Femur (tissue), 1 donor: Measurements from ENCODE around the gene SLC26A2.
"Not testable (repeated sequence)": the region's sequence is repeated elsewhere in the genome, so short reads cannot be mapped to it uniquely, and the experiment has no call there.

Experiments used
- DNase-seq: peaks from one replicate; pipeline ENCODE4 v3.0.0-alpha.2; 2017

SLC26A2 gene

GRCh38 chr5:150006318-150006717 is 45.8 kb downstream of the SLC26A2 start:
- DNase-seq: no peak

DNA sequence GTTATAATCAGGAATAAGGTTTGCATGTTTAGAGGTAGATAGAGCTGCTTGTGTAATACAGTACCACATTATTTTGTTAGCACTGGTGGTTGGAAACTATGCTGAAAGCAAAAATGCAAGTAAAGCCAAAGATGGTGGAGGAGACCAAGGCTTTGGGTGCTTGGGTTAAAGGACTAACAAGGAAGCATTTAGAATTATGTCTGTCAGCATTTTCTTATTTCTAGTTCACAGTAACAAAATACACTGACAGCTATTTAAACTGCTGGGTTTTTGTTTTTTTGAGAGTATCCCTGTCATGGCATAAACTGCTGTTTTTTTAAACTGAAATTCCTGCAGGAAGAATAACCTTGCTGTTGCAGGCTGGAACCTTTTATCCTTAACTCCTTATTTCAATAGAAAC is 46.5 kb downstream of the SLC26A2 start:
- no peak for DNase-seq

GRCh38 chr5:150009671-150010387 is 49.3 kb downstream of the SLC26A2 start:
- no peak for DNase-seq

DNA sequence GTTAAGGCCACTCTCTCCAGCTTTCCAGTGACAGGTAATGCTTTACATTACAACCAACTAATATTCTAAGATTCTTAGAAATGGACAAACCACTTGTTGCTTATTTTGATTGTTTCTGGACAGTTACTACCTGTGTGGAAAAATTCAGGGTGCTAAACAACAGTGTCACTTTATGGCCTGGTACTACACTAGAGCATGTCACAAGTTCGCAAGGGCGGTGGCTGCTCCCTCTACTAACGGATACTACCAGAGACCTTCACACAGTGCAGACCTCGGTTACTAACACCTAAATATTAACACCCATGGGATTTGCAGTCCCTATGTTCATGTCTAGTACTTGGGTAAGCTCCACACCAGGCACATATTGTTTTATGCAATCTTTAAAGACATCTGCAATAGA is 53.4 kb downstream of the SLC26A2 start:
- DNase-seq: no peak

- DNase-seq: no peak
These were observed 53.9 kb downstream of the SLC26A2 start for GRCh38 chr5:150014456-150014855.

DNA sequence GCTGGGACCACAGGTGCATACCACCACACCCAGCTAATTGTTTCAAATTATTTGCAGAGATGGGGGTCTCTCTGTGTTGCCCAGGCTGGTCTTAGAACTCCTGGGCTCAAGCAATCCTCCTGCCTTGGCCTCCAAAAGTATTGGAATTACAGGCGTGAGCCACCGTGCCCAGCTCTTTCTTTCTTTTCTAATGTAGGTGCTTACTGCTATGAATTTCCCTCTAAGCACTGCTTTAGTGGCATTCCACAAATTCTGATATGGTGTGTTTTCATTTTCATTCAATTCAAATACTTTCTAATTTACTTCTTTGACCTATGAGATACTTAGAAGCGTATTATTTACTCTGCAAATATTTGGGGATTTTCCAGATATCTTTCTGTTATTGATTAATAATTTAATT is 54.9 kb downstream of the SLC26A2 start:
- DNase-seq: no peak

- DNase-seq: no peak
These were observed 56.0 kb downstream of the SLC26A2 start for GRCh38 chr5:150016537-150016936.

- no peak for DNase-seq
These were observed 56.9 kb downstream of the SLC26A2 start for GRCh38 chr5:150017226-150018005.

- DNase-seq: no peak
These were observed 59.7 kb downstream of the SLC26A2 start for GRCh38 chr5:150020249-150020648.

- no peak for DNase-seq
These were observed 61.1 kb downstream of the SLC26A2 start for GRCh38 chr5:150021491-150022157.

DNA sequence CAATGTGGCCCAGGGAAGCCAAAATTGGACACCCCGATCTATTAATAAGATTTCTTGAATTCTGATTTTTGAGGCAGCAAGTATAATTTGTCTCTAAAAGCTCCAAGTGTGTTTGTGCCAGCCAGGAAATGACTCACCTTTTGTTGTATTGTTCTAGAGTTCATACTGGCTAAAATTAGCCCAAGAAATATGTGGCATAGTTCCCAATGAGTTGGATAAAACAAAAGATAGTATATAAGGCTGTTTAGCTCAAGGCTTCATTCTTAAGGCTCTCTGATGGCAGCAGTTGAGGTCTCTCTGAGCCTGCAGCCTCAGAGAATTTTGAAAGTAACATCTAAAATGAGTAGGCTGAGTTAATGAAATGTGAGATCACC is 61.6 kb downstream of the SLC26A2 start:
- no peak for DNase-seq

- DNase-seq: no peak
These were observed 62.1 kb downstream of the SLC26A2 start for GRCh38 chr5:150022681-150023080.

- DNase-seq: no peak
These were observed 62.6 kb downstream of the SLC26A2 start for GRCh38 chr5:150023136-150023535.

DNA sequence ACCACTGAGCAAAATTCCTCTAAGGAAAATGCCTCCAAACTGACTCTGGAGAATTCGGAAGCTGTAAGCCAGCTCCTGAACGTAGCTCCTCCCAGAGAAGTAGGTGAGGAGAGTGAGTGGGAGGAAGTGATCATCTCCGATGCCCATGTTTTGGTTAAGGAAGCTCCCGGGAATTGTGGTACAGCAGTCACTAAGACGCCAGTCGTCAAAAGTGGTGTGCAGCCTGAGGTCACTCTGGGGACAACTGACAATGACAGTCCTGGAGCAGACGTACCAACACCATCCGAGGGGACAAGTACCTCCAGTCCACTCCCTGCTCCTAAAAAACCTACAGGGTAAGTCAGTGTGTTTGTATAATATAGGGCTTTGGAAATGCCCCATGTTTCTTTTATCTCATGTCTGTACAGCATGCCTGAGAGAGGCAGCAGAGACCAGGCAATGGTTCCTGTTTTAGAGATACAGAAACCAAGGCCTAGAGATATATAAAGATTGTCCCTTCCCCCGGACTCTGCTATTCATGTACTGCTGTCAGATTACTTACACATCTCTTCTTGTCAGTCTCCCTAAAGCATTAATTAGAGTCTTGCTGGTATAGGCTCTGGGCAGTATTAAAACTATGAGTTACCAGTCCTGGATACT is 63.9 kb downstream of the SLC26A2 start:
- no peak for DNase-seq

DNA sequence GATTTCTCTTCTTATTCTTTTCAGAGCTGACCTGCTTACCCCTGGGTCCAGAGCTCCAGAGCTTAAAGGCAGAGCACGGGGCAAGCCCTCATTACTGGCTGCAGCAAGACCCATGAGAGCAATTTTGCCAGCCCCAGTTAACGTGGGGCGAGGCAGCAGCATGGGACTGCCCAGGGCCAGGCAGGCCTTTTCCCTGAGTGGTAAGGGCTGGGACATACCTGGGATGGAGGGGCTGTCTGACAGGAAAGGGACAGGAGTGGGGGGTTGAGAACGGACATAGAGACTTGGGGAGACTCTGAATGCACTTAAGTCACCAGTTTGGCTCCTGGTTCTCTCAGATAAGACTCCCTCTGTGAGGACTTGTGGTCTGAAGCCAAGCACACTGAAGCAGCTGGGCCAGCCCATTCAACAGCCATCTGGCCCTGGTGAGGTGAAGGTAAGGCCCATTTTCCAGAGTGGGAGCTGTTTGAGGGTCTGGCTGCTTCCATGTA is 66.2 kb downstream of the SLC26A2 start:
- no peak for DNase-seq

GRCh38 chr5:150028047-150028446 is 67.5 kb downstream of the SLC26A2 start:
- DNase-seq: not testable (repeated sequence)

DNA sequence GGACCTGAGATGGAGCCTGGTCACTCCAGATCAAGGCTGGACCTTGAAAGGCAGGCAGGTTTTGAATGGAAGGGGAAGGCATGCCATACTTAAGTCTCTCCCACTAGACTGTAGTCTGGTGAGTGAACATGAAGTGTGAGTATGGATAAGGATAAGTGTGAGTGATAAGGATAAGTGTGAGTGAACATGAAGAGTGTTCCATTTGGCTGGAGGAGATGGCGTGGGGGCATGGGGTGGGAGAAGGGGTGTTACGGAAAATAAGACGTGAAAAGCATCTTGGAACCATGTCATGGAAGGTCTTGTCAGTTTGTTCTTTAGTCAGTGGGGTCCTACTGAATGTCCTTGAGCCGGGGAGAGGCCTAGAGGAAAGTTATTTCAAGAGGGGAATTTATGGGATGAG is 72.8 kb downstream of the SLC26A2 start:
- DNase-seq: no peak

DNA sequence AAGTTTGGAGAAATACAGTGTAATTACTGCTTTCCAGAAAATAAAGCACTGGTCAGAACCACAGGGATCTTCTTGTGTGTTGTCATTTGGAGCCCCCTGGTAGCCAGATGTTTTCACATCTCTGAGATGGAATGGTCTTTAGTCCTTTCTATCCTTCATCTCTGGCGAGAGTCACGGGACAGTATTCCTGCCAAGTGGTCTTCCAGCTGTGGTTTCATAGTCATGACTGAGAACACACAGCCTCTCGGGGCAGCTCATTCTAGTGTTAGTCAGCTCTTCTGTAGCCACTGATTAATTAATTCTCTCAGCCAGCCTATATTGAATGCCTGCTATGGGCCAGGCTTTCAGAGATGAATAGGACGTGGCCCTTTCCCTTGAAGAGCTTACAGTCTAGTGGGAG is 74.1 kb downstream of the SLC26A2 start:
- peak; percentile 60 for DNase-seq

DNA sequence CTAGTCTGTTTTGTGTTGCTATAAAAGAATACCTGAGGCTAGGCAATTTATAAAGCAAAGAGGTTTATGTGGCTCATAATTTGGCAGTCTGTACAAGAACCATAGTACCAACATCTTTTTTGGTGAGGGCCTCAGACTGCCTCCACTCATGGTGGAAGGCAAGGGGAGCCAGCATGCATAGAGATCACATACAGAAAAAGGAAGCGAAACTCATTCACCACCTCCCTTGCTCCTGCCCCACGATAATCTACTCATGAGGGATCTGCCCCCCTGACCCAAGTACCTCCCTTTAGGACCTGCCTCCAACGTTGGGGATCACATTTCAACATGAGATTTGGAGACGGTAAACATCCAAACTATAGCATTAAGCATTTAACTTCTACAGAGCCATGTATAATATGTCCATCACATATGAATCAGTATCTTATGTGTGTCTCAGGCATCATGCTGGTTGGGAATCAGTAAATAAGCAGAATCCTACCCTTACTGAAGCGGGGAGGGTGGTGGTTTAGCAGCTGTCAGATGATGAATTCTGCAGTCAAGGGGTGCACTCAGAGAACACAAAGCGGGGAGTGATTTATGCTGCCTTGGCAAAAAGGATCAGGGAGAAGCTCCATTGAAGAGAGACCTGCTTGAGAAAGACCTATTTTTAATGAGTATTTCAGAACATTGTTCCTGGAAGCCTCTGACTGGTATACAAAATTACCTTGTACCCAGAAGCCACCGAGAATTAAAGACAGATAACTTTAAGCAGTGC is 74.8 kb downstream of the SLC26A2 start:
- no peak for DNase-seq

DNA sequence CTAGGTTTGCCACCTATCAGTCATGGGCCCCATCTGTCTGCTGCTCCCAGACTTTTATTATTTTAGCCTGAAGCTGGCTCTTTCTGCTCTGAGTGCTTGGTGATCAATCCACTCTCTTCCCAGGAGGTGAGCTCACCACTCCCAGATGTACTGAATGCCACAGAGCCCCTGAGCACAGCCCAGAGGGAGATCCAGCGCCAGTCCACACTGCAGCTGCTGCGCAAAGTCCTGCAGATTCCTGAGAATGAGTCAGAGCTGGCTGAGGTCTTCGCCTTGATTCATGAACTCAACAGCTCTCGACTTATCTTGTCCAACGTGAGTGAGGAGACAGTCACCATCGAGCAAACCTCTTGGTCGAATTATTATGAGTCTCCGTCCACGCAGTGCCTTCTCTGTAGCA is 76.0 kb downstream of the SLC26A2 start:
- no peak for DNase-seq
